ENCODE data around the gene ANO9. TPM values are rescaled to one million over a fixed set of nuclear protein-coding genes. Genes with fewer than 3 reads are reported as not detected.
"Not testable (repeated sequence)": the region's sequence is repeated elsewhere in the genome, so short reads cannot be mapped to it uniquely, and the experiment has no call there.

Gene ANO9
- total and polyA plus RNA-seq, 2 donors (not counting 1 experiment from before 2014, with no cell fraction given): not detected

GRCh38 chr11:425301-425700, 16.5 kb downstream of the ANO9 start:
- Histone ChIP-seq H3K4me2 (ENCODE audit: extremely low read depth, insufficient read depth, low read length) (no peak overlapping the region), H3K79me2 (ENCODE audit: control insufficient read depth, insufficient read depth, low read length) (no peaks in the 10 kb centered on the region), H3K9me3 (ENCODE audit: control insufficient read depth, insufficient read depth, low read depth, low read length) (no peaks in the 10 kb centered on the region), H3K36me3 (ENCODE audit: control insufficient read depth, insufficient read depth, low read length) (no peaks in the 10 kb centered on the region), H2AFZ (ENCODE audit: low read length) (no peak overlapping the region), H3K27me3 (ENCODE audit: control insufficient read depth, insufficient read depth, low read length) (peaks cover 2% of the 10 kb centered on the region), H3K4me1 (ENCODE audit: control insufficient read depth, extremely low read depth, insufficient read depth, low read length) (no peaks in the 10 kb centered on the region), H3K4me3 (replicated peaks in 1 of 4; ENCODE audit: control extremely low read depth in 1 of 4, insufficient read depth in 1 of 4, low read depth in 3 of 4, low read length in 4 of 4) (no peak overlapping the region), H3K27ac (ENCODE audit: insufficient read depth, low read length) (no peak overlapping the region), H4K20me1 (ENCODE audit: control insufficient read depth, extremely low read depth, insufficient read depth, low read length) (no peaks in the 10 kb centered on the region), H3K9ac (ENCODE audit: insufficient read depth, low read length) (no peak overlapping the region)
- no peak for DNase-seq (ENCODE audit: low read depth in 2 of 2)
- TF ChIP-seq CTCF (conservative IDR thresholded peaks at IDR 0.05 in 1 of 2, IDR thresholded peaks at IDR 0.05 in 1 of 2; ENCODE audit: low read depth in 1 of 2, low read length in 2 of 2) (no peak), EZH2 (IDR thresholded peaks at IDR 0.05; ENCODE audit: low read length, missing control alignments) (no peak)

GRCh38 chr11:424766-425165, 17.0 kb downstream of the ANO9 start:
- not testable (repeated sequence) for H3K9ac ChIP-seq (ENCODE audit: insufficient read depth, low read length); H2AFZ ChIP-seq (ENCODE audit: low read length); H4K20me1 ChIP-seq (ENCODE audit: control insufficient read depth, extremely low read depth, insufficient read depth, low read length); DNase-seq (ENCODE audit: low read depth in 2 of 2); H3K4me3 ChIP-seq (replicated peaks in 1 of 4; ENCODE audit: control extremely low read depth in 1 of 4, insufficient read depth in 1 of 4, low read depth in 3 of 4, low read length in 4 of 4); H3K36me3 ChIP-seq (ENCODE audit: control insufficient read depth, insufficient read depth, low read length); H3K79me2 ChIP-seq (ENCODE audit: control insufficient read depth, insufficient read depth, low read length); H3K9me3 ChIP-seq (ENCODE audit: control insufficient read depth, insufficient read depth, low read depth, low read length); H3K4me1 ChIP-seq (ENCODE audit: control insufficient read depth, extremely low read depth, insufficient read depth, low read length); H3K4me2 ChIP-seq (ENCODE audit: extremely low read depth, insufficient read depth, low read length); H3K27me3 ChIP-seq (ENCODE audit: control insufficient read depth, insufficient read depth, low read length); H3K27ac ChIP-seq (ENCODE audit: insufficient read depth, low read length)

- DNase-seq (ENCODE audit: low read depth in 2 of 2): no peak
- H3K4me1 ChIP-seq (ENCODE audit: control insufficient read depth, extremely low read depth, insufficient read depth, low read length): no peaks in the 10 kb centered on the region
- H3K27ac ChIP-seq (ENCODE audit: insufficient read depth, low read length): no peak overlapping the region
- no peaks in the 10 kb centered on the region for H3K79me2 ChIP-seq (ENCODE audit: control insufficient read depth, insufficient read depth, low read length)
- no peaks in the 10 kb centered on the region for H3K9me3 ChIP-seq (ENCODE audit: control insufficient read depth, insufficient read depth, low read depth, low read length)
- no peak overlapping the region for H3K9ac ChIP-seq (ENCODE audit: insufficient read depth, low read length)
- H4K20me1 ChIP-seq (ENCODE audit: control insufficient read depth, extremely low read depth, insufficient read depth, low read length): no peaks in the 10 kb centered on the region
- H3K4me2 ChIP-seq (ENCODE audit: extremely low read depth, insufficient read depth, low read length): no peak overlapping the region
- peaks cover 2% of the 10 kb centered on the region for H3K27me3 ChIP-seq (ENCODE audit: control insufficient read depth, insufficient read depth, low read length)
- H3K36me3 ChIP-seq (ENCODE audit: control insufficient read depth, insufficient read depth, low read length): no peaks in the 10 kb centered on the region
- TF ChIP-seq EZH2 (IDR thresholded peaks at IDR 0.05; ENCODE audit: low read length, missing control alignments): no peak
- no peak for TF ChIP-seq CTCF (conservative IDR thresholded peaks at IDR 0.05 in 1 of 2, IDR thresholded peaks at IDR 0.05 in 1 of 2; ENCODE audit: low read depth in 1 of 2, low read length in 2 of 2)
- H3K4me3 ChIP-seq (replicated peaks in 1 of 4; ENCODE audit: control extremely low read depth in 1 of 4, insufficient read depth in 1 of 4, low read depth in 3 of 4, low read length in 4 of 4): no peak overlapping the region
- no peak overlapping the region for H2AFZ ChIP-seq (ENCODE audit: low read length)
These were observed 17.6 kb downstream of the ANO9 start for GRCh38 chr11:424232-424631.

All from fibroblast of lung (primary cell).